ENCODE results near the gene HTT-AS. TPM values are rescaled to one million over a fixed set of nuclear protein-coding genes. Genes with fewer than 3 reads are reported as not detected.

The HTT-AS gene
- polyA plus RNA-seq, 1 donor from 2014 or later, result not detected

DNA sequence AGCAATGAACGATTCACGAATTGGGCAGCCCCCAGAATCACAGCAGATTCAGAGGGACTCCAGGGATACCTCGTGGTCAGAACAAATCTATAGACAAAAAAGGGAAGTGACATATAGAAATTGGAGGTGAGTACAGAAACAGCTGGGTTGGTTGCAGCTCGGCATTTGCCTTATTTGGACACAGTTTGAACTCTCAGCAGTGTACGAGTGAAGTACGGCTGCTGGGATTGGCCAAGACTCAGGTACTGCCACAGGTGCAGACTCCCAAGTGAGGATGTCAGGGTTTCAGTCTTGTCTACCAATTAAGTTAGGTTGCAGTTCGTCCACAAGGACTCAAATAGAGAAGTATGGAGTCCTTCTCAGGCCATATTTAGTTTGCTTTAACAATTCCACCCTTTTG, 28.2 kb downstream of the HTT-AS start:
- Histone ChIP-seq H3K9me3 (ENCODE audit: low read length) (no peaks in the 10 kb centered on the region), H3K27ac (ENCODE audit: low read length) (no peak overlapping the region), H3K4me2 (ENCODE audit: low read length) (no peak overlapping the region), H3F3A (ENCODE audit: insufficient read depth, low read length, poor library complexity, severe bottlenecking) (no peaks in the 10 kb centered on the region), H3K79me2 (replicated peaks; ENCODE audit: insufficient read depth, low read length) (no peaks in the 10 kb centered on the region), H3K9me2 (ENCODE audit: insufficient read depth, low read length) (no peaks in the 10 kb centered on the region), H4K20me1 (ENCODE audit: insufficient read depth) (no peaks in the 10 kb centered on the region), H3K27me3 (ENCODE audit: insufficient read depth, low read depth, low read length) (no peaks in the 10 kb centered on the region), H3K4me3 (ENCODE audit: low read length) (no peak overlapping the region), H3K36me3 (ENCODE audit: insufficient read depth, low read length) (no peaks in the 10 kb centered on the region), H2AFZ (ENCODE audit: low read depth, low read length) (no peak overlapping the region), H3K9ac (ENCODE audit: low read length) (no peak overlapping the region)
- TF ChIP-seq TAF1 (IDR thresholded peaks at IDR 0.05; ENCODE audit: low read depth) (no peak), CTCF (IDR thresholded peaks at IDR 0.05; ENCODE audit: poor library complexity, severe bottlenecking) (no peak), SMC3 (conservative IDR thresholded peaks at IDR 0.05; ENCODE audit: poor library complexity) (no peak), EZH2 (IDR thresholded peaks at IDR 0.05; ENCODE audit: borderline replicate concordance, insufficient read depth, low read length, poor library complexity, severe bottlenecking) (no peak), REST (IDR thresholded peaks at IDR 0.05; ENCODE audit: borderline replicate concordance) (no peak), RAD21 (conservative IDR thresholded peaks at IDR 0.05) (no peak), POLR2AphosphoS5 (IDR thresholded peaks at IDR 0.05) (no peak), EP300 (conservative IDR thresholded peaks at IDR 0.05; ENCODE audit: poor library complexity, severe bottlenecking) (no peak), MXI1 (conservative IDR thresholded peaks at IDR 0.05; ENCODE audit: poor library complexity, severe bottlenecking) (no peak)

- no peak for TF ChIP-seq SMC3 (conservative IDR thresholded peaks at IDR 0.05; ENCODE audit: poor library complexity)
- no peak for TF ChIP-seq REST (IDR thresholded peaks at IDR 0.05; ENCODE audit: borderline replicate concordance)
- TF ChIP-seq EP300 (conservative IDR thresholded peaks at IDR 0.05; ENCODE audit: poor library complexity, severe bottlenecking), result no peak
- TF ChIP-seq RAD21 (conservative IDR thresholded peaks at IDR 0.05), result no peak
- no peak for TF ChIP-seq EZH2 (IDR thresholded peaks at IDR 0.05; ENCODE audit: borderline replicate concordance, insufficient read depth, low read length, poor library complexity, severe bottlenecking)
- TF ChIP-seq POLR2AphosphoS5 (IDR thresholded peaks at IDR 0.05), result no peak
- TF ChIP-seq TAF1 (IDR thresholded peaks at IDR 0.05; ENCODE audit: low read depth), result no peak
- no peak for TF ChIP-seq MXI1 (conservative IDR thresholded peaks at IDR 0.05; ENCODE audit: poor library complexity, severe bottlenecking)
- TF ChIP-seq CTCF (IDR thresholded peaks at IDR 0.05; ENCODE audit: poor library complexity, severe bottlenecking), result no peak
- H3K9me3 ChIP-seq (ENCODE audit: low read length), result no peaks in the 10 kb centered on the region
- no peak overlapping the region for H2AFZ ChIP-seq (ENCODE audit: low read depth, low read length)
- H3K4me2 ChIP-seq (ENCODE audit: low read length), result no peak overlapping the region
- no peak overlapping the region for H3K27ac ChIP-seq (ENCODE audit: low read length)
- H3K36me3 ChIP-seq (ENCODE audit: insufficient read depth, low read length), result no peaks in the 10 kb centered on the region
- no peaks in the 10 kb centered on the region for H3F3A ChIP-seq (ENCODE audit: insufficient read depth, low read length, poor library complexity, severe bottlenecking)
- no peaks in the 10 kb centered on the region for H3K27me3 ChIP-seq (ENCODE audit: insufficient read depth, low read depth, low read length)
- no peaks in the 10 kb centered on the region for H3K79me2 ChIP-seq (replicated peaks; ENCODE audit: insufficient read depth, low read length)
- H3K9me2 ChIP-seq (ENCODE audit: insufficient read depth, low read length), result no peaks in the 10 kb centered on the region
- no peak overlapping the region for H3K4me3 ChIP-seq (ENCODE audit: low read length)
- no peaks in the 10 kb centered on the region for H4K20me1 ChIP-seq (ENCODE audit: insufficient read depth)
- H3K9ac ChIP-seq (ENCODE audit: low read length), result no peak overlapping the region
Observed at GRCh38 chr4:3044870-3045819, 29.2 kb downstream of the HTT-AS start.

Data from neural cell (in vitro differentiated cells).